ENCODE results near the gene KIF26B. TPM values are rescaled to one million over a fixed set of nuclear protein-coding genes. Genes with fewer than 3 reads are reported as not detected.

The KIF26B gene
- total and polyA plus RNA-seq, 2 of the 4 experiments (the other 2 are of a cell fraction): 0.53 to 0.54 TPM

DNA sequence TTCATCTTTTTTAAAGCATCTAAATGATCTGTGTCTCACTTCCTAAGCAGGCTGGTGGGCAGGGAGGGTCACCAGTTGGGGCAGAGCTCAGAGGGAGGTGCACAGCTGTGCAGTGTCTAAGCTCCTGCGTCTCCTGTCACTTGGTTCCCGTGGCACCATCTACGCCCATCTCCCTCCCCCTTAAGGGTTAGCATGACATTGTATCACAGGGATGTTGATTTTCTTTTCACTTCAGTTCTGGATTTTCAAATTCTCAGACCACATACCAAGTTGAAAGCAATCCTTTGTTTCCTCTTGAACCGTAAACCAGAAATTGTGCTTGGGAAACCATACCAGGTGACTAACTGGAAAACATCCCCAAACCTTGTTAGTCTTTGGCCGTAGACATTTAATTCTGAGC, 187.0 kb downstream of the KIF26B start:
- Histone ChIP-seq H2BK15ac (ENCODE audit: low read depth, low read length) (no peak overlapping the region), H3K18ac (ENCODE audit: low read depth, low read length) (no peak overlapping the region), H2BK5ac (ENCODE audit: low read depth, low read length, poor library complexity, severe bottlenecking) (no peak overlapping the region), H3K4ac (ENCODE audit: low read depth, low read length) (no peak overlapping the region), H3K23ac (ENCODE audit: low read depth, low read length) (no peak overlapping the region), H3K27me3 (ENCODE audit: control insufficient read depth, insufficient read depth, low read length) (no peaks in the 10 kb centered on the region), H4K91ac (ENCODE audit: insufficient read depth, low read depth, low read length) (no peak overlapping the region), H3K14ac (replicated peaks; ENCODE audit: low read depth, low read length) (no peak overlapping the region), H4K8ac (ENCODE audit: low read depth in 2 of 2, low read length in 2 of 2) (no peak overlapping the region), H3K4me2 (ENCODE audit: low read depth, low read length) (no peak overlapping the region), H2AFZ (replicated peaks; ENCODE audit: low read length, poor library complexity) (no peak overlapping the region), H3K4me3 (ENCODE audit: insufficient read depth, low read depth, low read length) (no peak overlapping the region), H4K5ac (ENCODE audit: low read depth, low read length) (no peak overlapping the region), H3K9me1 (ENCODE audit: insufficient read depth, low read length) (peaks cover 3% of the 10 kb centered on the region; the same call in 1 of the 2 replicates), H3K79me1 (ENCODE audit: low read depth in 1 of 2, low read length in 2 of 2) (no peaks in the 10 kb centered on the region), H2AK5ac (ENCODE audit: low read depth, low read length) (no peak overlapping the region), H3K36me3 (ENCODE audit: control insufficient read depth, insufficient read depth, low read length) (no peaks in the 10 kb centered on the region), H4K20me1 (ENCODE audit: insufficient read depth, low read length) (no peaks in the 10 kb centered on the region; the same call in 1 of the 2 replicates), H3K56ac (ENCODE audit: extremely low read depth, insufficient read depth, low read length) (no peak overlapping the region), H2AK9ac (replicated peaks; ENCODE audit: low read depth, low read length, poor library complexity) (no peak overlapping the region), H3K9ac (ENCODE audit: low read depth, low read length) (no peak overlapping the region), H3K27ac (ENCODE audit: insufficient read depth, low read length) (no peak overlapping the region), H3K4me1 (ENCODE audit: control insufficient read depth, insufficient read depth, low read length) (no peaks in the 10 kb centered on the region), H2BK120ac (ENCODE audit: low read depth, low read length) (no peak overlapping the region), H3K9me3 (ENCODE audit: control insufficient read depth, insufficient read depth, low read length) (no peaks in the 10 kb centered on the region), H2BK20ac (ENCODE audit: low read depth, low read length) (no peak overlapping the region)
- BruUV-seq (replicated peaks): no TSS peak
- no peak for DNase-seq
- POLR2A ChIA-PET (ENCODE audit: unreplicated experiment): interaction anchor here (0.6 kb wide), 1 partner anchor 370 kb away, joined by 3 read pairs; no protein-coding TSS in a partner anchor
- CTCF ChIA-PET: no interaction called here
- TF ChIP-seq ELK1 (IDR thresholded peaks at IDR 0.05; ENCODE audit: borderline replicate concordance, low read depth, low read length) (no peak), POLR2A (IDR thresholded peaks at IDR 0.05; ENCODE audit: low read depth, low read length) (no peak), SMC3 (IDR thresholded peaks at IDR 0.05; ENCODE audit: low read depth, low read length) (no peak), MXI1 (IDR thresholded peaks at IDR 0.05; ENCODE audit: borderline replicate concordance, low read depth, low read length) (no peak), CEBPB (IDR thresholded peaks at IDR 0.05; ENCODE audit: low read depth, low read length) (no peak), CHD1 (IDR thresholded peaks at IDR 0.05; ENCODE audit: low read depth, low read length) (no peak), MAFK (IDR thresholded peaks at IDR 0.05; ENCODE audit: low read depth, low read length) (no peak), NFE2L2 (IDR thresholded peaks at IDR 0.05; ENCODE audit: low read depth, low read length) (no peak)
- TF ChIP-seq, protein P1, sequence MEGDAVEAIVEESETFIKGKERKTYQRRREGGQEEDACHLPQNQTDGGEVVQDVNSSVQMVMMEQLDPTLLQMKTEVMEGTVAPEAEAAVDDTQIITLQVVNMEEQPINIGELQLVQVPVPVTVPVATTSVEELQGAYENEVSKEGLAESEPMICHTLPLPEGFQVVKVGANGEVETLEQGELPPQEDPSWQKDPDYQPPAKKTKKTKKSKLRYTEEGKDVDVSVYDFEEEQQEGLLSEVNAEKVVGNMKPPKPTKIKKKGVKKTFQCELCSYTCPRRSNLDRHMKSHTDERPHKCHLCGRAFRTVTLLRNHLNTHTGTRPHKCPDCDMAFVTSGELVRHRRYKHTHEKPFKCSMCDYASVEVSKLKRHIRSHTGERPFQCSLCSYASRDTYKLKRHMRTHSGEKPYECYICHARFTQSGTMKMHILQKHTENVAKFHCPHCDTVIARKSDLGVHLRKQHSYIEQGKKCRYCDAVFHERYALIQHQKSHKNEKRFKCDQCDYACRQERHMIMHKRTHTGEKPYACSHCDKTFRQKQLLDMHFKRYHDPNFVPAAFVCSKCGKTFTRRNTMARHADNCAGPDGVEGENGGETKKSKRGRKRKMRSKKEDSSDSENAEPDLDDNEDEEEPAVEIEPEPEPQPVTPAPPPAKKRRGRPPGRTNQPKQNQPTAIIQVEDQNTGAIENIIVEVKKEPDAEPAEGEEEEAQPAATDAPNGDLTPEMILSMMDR (conservative IDR thresholded peaks at IDR 0.05; ENCODE audit: low read depth, low read length): no peak
- intact Hi-C loops (cut with micrococcal nuclease) (no loop called here), in situ Hi-C loops (cut with MboI; ENCODE audit: low sequenced_read_pairs) (no loop called here), dilution Hi-C loops (cut with HindIII; ENCODE audit: low sequenced_read_pairs, unreplicated experiment) (no loop called here)
- no CpG with 5 or more reads among the region's 5 CpGs for WGBS, 2 experiments (ENCODE audit: extremely low coverage in 2 of 2, insufficient read length in 1 of 2)
- ATAC-seq (ENCODE audit: low read depth): no peak

Measured in IMR-90 (cell line).